ENCODE data around the gene PGBD5.
"Not testable (repeated sequence)": the region's sequence is repeated elsewhere in the genome, so short reads cannot be mapped to it uniquely, and the experiment has no call there.

The PGBD5 gene

GRCh38 chr1:230424391-230425251 is 1.5 kb downstream of the PGBD5 start:
- no peak for TF ChIP-seq CTCF (IDR thresholded peaks at IDR 0.05; ENCODE audit: insufficient read depth, missing control alignments)
- DNase-seq (ENCODE audit: insufficient read length, low spot score), result no peak
- no peak for FAIRE-seq

GRCh38 chr1:230423951-230424350 is 2.2 kb downstream of the PGBD5 start:
- FAIRE-seq, result no peak
- DNase-seq (ENCODE audit: insufficient read length, low spot score), result no peak
- TF ChIP-seq CTCF (IDR thresholded peaks at IDR 0.05; ENCODE audit: insufficient read depth, missing control alignments), result no peak

- DNase-seq (ENCODE audit: insufficient read length, low spot score), result no peak
- peak; percentile 53 for FAIRE-seq
- no peak for TF ChIP-seq CTCF (IDR thresholded peaks at IDR 0.05; ENCODE audit: insufficient read depth, missing control alignments)
These were observed 2.9 kb downstream of the PGBD5 start for GRCh38 chr1:230423261-230423660.

GRCh38 chr1:230422221-230422981 is 3.7 kb downstream of the PGBD5 start:
- DNase-seq (ENCODE audit: insufficient read length, low spot score) (no peak), FAIRE-seq (no peak)
- no peak for TF ChIP-seq CTCF (IDR thresholded peaks at IDR 0.05; ENCODE audit: insufficient read depth, missing control alignments)

GRCh38 chr1:230421481-230421880 is 4.7 kb downstream of the PGBD5 start:
- no peak for FAIRE-seq
- TF ChIP-seq CTCF (IDR thresholded peaks at IDR 0.05; ENCODE audit: insufficient read depth, missing control alignments), result no peak
- no peak for DNase-seq (ENCODE audit: insufficient read length, low spot score)

- not testable (repeated sequence) for DNase-seq (ENCODE audit: insufficient read length, low spot score); FAIRE-seq
These were observed 5.8 kb downstream of the PGBD5 start for GRCh38 chr1:230420372-230420771.

GRCh38 chr1:230416430-230416829 is 9.7 kb downstream of the PGBD5 start:
- FAIRE-seq (no peak), DNase-seq (ENCODE audit: insufficient read length, low spot score) (no peak)
- no peak for TF ChIP-seq CTCF (IDR thresholded peaks at IDR 0.05; ENCODE audit: insufficient read depth, missing control alignments)
